Muscle layer of duodenum (tissue), 2 donors: ENCODE measurements around the gene TCP11.

ENCODE experiments used
- H3K27ac ChIP-seq: one replicate; pipeline ENCODE4 v1.7.0; 2013; ENCODE audit warnings: mild to moderate bottlenecking, low read length
- H3K27me3 ChIP-seq: one replicate; pipeline ENCODE4 v1.7.0; 2013; ENCODE audit warnings: low read depth, mild to moderate bottlenecking, control low read depth, low read length
- H3K36me3 ChIP-seq, 2 donors: one replicate each; pipeline ENCODE4 v1.7.0; 2013; ENCODE audit warnings: low read length in 2 of 2, control low read depth in 1 of 2, mild to moderate bottlenecking in 1 of 2; ENCODE audit not compliant: insufficient read depth in 2 of 2, control insufficient read depth in 1 of 2
- H3K4me1 ChIP-seq, 2 donors: one replicate each; pipeline ENCODE4 v1.7.0; 2013; ENCODE audit warnings: low read length in 2 of 2, mild to moderate bottlenecking in 2 of 2, control low read depth in 1 of 2, moderate library complexity in 1 of 2; ENCODE audit not compliant: insufficient read depth in 2 of 2, control insufficient read depth in 1 of 2
- H3K4me3 ChIP-seq, 2 donors: one replicate each; pipeline ENCODE4 v1.7.0; 2013; ENCODE audit warnings: low read length in 2 of 2, low read depth in 1 of 2, mild to moderate bottlenecking in 1 of 2
- H3K9me3 ChIP-seq, 2 donors: one replicate each; pipeline ENCODE4 v1.7.0; 2013; ENCODE audit warnings: low read length in 2 of 2, control low read depth in 1 of 2, mild to moderate bottlenecking in 1 of 2; ENCODE audit not compliant: control insufficient read depth in 1 of 2
- donor health status: healthy.

TCP11 gene

DNA sequence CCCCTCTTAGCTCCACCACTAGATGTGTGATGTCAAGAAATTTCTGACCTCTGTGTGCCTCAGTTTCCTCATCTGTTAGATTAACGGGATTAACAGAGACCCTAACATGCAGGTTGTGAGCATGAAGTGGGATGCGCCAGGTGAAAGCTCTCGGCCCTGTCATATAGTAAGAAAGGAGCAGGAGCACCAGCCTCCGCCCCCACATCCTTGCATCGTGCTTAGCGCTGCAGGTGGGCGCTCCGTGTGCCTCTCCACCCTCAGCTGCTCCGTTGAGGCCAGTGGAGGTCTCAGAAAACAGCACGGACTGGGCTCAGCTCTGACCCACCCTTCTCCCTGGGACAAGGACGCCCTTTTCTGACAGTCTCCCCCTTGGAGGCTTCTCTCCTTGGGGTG is 63.4 kb downstream of the TCP11 start:
- H3K27me3 ChIP-seq = no peaks in the 10 kb centered on the region
- no peak overlapping the region for H3K4me3 ChIP-seq
- peaks cover 0 to 32% of the 10 kb centered on the region in 2 donors for H3K4me1 ChIP-seq
- peaks cover 41 to 72% of the 10 kb centered on the region in 2 donors for H3K36me3 ChIP-seq
- H3K27ac ChIP-seq = no peak overlapping the region
- no peaks in the 10 kb centered on the region for H3K9me3 ChIP-seq

DNA sequence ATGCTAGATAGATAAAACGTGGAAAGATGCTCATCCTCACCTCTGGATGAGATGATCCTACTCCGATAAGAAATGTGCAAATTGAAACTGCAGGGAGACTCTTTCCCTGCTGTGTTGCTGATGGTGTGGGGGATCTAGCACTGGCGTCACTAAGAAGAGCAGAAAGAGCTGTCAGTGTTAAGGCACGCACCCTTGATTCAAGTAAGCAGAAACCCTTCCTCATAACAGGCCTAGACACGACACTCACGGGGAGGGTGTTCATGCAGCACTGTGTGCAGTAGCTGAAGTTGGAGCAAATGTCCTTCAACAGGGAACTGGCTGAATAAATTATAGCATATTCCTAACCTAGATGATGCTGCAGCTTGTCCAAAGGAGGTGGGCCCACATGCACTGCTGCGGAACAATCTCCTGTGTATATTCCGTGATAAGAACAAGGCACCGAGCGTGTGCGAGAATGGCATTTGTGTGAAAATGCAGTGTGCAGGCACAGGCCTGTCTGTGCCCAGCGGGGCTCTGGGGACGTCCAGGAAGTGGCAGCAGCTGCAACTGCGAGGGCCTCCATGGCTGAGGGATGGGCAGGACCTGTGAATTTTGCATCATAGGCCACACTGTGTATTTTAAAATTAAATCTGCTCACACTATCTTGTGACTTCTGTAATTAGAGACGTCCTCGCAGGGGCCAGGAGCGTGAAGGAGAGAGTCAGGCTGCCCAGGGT is 64.0 kb downstream of the TCP11 start:
- no peaks in the 10 kb centered on the region for H3K27me3 ChIP-seq
- H3K36me3 ChIP-seq = peaks cover 38 to 70% of the 10 kb centered on the region in 2 donors
- H3K9me3 ChIP-seq = no peaks in the 10 kb centered on the region
- no peak overlapping the region for H3K4me3 ChIP-seq
- peaks cover 0 to 32% of the 10 kb centered on the region in 2 donors for H3K4me1 ChIP-seq
- no peak overlapping the region for H3K27ac ChIP-seq

DNA sequence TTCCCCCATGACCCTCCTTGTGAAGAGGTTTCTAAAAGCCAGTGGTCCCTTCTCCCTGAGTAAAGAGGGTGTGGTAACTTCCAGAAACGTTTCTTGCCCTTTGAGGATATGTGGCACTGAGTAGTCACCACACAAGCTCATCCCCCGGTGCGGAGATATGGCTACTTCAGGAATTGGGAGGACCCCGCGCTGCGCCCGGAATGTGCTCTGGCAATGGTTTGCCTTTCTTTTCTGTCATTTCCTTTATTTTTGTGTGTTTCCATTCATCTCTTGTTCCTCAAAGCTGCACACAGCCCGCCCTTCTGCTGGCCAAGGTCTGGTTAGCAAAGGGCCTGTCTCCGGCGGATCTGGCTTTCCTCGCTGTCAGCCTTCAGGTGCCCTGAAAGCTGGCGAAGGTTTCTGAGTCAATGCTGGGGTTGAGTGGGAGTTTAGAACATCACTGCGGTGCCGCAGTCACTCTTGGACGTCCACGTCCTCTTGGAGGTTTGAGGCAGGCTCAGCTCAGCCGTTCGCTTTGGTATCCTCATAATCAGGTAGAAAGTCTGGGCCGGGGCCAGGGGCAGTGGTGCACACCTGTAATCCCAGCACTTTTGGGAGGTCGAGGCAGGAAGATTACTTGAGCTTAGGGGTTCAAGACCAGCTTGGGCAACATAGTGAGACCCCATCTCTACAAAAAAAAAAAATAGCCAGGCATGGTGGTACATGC is 67.2 kb downstream of the TCP11 start:
- Histone ChIP-seq H3K9me3 (no peaks in the 10 kb centered on the region), H3K27me3 (no peaks in the 10 kb centered on the region), H3K4me3 (no peak overlapping the region), H3K4me1 (peaks cover 0 to 28% of the 10 kb centered on the region in 2 donors), H3K36me3 (peaks cover 14 to 56% of the 10 kb centered on the region in 2 donors), H3K27ac (no peak overlapping the region)

DNA sequence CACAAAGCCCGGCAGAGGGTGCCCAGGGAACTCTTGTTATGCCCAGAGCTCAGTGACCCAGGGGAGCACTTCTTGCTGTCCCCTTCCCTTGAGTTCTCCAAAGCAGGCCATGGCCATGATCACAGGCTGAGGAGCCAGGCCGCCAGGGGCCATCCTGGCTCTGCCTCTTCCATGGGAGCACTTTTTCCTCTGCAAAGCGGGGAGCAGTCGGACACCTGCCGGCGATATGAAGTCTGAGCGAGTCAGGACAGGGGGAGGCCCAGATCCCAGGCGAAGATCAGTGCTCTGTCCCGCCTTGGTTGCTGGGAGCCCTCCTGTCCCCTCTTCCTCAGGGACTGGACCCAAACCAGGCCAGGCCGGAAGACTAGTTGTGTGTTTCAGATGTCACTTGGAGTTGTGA is 67.9 kb downstream of the TCP11 start:
- Histone ChIP-seq H3K4me3 (no peak overlapping the region), H3K36me3 (peaks cover 11 to 49% of the 10 kb centered on the region in 2 donors), H3K27me3 (no peaks in the 10 kb centered on the region), H3K9me3 (no peaks in the 10 kb centered on the region), H3K27ac (no peak overlapping the region), H3K4me1 (peaks cover 0 to 33% of the 10 kb centered on the region in 2 donors)

DNA sequence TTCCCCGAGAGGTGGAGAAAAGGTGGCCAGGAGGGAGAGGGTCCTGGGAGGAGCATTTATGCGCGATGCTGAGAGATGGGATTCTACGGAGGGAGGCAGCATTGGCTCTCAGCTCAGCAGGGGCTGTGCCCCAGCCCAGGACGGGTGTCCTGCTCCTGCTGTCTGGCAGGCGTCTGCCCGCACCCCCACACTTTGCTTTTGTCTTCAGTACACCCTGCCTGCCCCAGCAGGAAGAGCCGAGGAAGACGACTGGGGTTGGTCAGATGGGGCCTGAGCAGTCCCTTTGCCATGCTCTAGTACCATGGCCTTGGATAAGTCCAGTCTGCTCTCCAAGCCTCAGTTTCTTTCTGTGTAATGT is 68.5 kb downstream of the TCP11 start:
- Histone ChIP-seq H3K36me3 (peaks cover 11 to 44% of the 10 kb centered on the region in 2 donors), H3K9me3 (no peaks in the 10 kb centered on the region), H3K4me3 (no peak overlapping the region), H3K27me3 (no peaks in the 10 kb centered on the region), H3K27ac (no peak overlapping the region), H3K4me1 (peaks cover 0 to 35% of the 10 kb centered on the region in 2 donors)

DNA sequence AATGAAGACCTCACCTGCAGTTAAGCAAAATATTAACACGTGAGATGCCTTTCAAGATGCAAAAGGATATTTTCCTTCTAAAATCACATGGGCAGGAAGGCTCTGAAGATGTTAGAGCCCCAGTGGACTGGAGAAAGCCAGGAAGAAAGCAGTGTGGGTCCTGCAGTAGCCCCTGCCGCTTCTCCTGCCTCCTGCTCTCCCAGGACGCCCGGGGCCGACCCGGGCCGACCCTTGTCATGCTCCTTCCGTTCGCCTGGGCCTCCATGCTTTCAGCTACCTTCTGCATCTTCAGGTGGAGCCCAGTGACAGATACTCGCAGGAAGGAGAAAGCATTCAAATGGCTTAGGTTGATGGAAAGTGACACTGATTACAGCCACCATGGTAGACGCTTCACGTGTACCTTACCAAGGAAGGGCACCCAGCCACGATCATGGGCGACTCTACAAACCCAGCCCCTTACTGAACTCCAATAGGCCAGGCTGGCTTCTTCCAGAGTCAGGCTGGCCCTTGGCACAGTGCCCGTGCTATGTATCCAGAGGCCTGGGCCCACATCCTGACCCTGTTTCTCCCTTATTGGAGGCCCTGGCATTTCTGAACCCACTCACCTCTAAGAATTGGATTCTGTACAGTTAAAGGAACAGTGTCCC is 69.0 kb downstream of the TCP11 start:
- H3K4me3 ChIP-seq = no peak overlapping the region
- H3K36me3 ChIP-seq = peaks cover 9 to 41% of the 10 kb centered on the region in 2 donors
- peaks cover 0 to 38% of the 10 kb centered on the region in 2 donors for H3K4me1 ChIP-seq
- no peaks in the 10 kb centered on the region for H3K27me3 ChIP-seq
- no peak overlapping the region for H3K27ac ChIP-seq
- no peaks in the 10 kb centered on the region for H3K9me3 ChIP-seq

DNA sequence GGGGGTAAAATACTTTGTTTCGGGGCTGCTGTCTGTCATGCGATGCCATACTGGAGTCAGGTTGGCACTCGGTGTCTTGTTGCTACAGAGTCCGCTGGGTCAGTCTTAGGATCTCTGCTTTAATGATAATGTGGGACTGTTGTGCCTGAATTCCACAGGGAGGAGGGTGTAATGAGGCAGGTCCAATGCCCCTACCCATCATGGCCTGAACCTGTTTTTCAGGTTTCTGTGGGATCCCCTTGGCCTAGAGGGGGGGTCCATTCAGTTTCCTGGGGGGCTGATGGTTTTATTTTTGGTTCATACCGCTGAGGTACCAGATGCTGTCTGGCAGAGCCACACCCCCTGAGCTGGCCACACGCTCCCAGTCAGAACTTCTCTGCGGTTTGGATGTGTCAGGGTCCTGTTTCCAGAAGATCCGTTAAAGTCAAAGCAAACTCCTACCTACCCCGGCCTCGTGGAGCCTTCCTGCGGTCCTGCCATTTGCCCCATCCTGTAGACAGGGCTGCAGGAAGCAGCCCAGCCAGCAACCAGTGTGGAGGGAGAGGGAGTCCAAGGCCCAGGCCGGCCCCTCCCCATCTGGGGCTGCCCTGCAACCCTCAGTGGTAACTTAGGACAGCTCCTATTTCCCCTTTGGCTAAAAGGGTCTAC is 69.7 kb downstream of the TCP11 start:
- no peaks in the 10 kb centered on the region for H3K9me3 ChIP-seq
- H3K27ac ChIP-seq = no peak overlapping the region
- peaks cover 0 to 42% of the 10 kb centered on the region in 2 donors for H3K4me1 ChIP-seq
- peaks cover 7 to 44% of the 10 kb centered on the region in 2 donors for H3K36me3 ChIP-seq
- H3K4me3 ChIP-seq = no peak overlapping the region
- H3K27me3 ChIP-seq = no peaks in the 10 kb centered on the region

DNA sequence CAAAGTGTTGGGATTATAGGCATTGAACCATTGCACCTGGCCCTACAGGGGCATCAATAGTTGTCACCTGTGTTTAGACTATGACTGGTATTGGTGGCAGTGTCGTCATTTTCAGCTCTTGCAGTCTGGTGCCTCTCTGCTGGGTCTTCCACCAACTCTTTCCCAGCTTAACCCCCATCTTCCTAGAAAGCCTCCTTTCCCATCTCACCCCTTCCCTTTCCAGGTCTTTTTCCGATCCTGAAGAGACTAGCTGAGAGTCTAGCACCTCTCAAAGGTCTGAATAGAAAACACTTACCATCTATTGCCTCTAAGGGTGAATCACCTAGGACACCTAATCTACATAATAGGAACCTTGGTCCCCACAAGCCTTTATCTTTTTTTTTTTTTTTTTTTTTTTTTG is 71.0 kb downstream of the TCP11 start:
- Histone ChIP-seq H3K4me1 (peaks cover 0 to 49% of the 10 kb centered on the region in 2 donors), H3K27me3 (no peaks in the 10 kb centered on the region), H3K36me3 (peaks cover 17 to 55% of the 10 kb centered on the region in 2 donors), H3K4me3 (no peak overlapping the region), H3K27ac (no peak overlapping the region), H3K9me3 (no peaks in the 10 kb centered on the region)

DNA sequence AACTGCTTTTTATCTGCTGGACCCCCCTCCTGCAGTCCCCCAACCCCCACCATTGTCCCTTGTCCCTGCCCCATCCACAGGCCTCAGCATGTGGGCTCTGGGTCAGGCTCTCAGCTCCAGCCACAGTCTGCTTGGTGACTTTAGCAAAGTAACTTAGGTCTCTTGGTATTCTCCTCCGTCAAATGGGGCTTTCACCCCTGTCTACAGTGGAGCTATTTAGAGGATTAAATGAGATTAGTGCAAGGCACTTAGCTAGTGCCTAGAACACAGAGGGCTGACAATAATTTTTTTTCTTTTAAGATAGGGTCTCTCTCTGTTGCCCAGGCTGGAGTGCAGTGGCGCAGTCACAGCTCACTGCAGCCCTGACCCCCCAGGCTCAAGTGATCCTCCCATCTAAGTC is 71.9 kb downstream of the TCP11 start:
- H3K36me3 ChIP-seq = peaks cover 19 to 51% of the 10 kb centered on the region in 2 donors
- no peak overlapping the region for H3K27ac ChIP-seq
- H3K27me3 ChIP-seq = no peaks in the 10 kb centered on the region
- no peaks in the 10 kb centered on the region for H3K9me3 ChIP-seq
- no peak overlapping the region for H3K4me3 ChIP-seq
- H3K4me1 ChIP-seq = peaks cover 0 to 57% of the 10 kb centered on the region in 2 donors

DNA sequence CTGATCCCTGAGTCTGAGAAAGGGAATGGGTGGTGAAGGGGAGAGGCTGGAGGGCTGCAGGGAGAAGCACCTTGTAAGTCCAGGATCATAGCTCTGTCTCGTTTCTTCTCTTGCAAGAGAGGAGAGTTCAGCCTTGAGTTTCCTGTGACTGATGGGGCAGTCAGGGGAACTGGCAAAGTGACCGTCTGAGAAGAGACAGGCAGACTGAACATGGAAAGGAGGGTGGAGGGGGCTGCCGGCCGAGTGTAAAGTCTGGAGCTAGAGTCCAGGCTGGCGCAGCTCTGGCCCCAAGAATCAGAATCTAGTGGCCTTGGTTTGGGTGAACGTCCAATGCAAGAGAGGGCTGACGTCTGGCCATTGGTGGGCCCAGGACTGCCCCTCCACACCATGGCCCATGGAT is 72.5 kb downstream of the TCP11 start:
- Histone ChIP-seq H3K36me3 (peaks cover 19 to 49% of the 10 kb centered on the region in 2 donors), H3K4me1 (peaks cover 0 to 60% of the 10 kb centered on the region in 2 donors), H3K4me3 (no peak overlapping the region), H3K27ac (peak overlapping the region; percentile 45), H3K27me3 (no peaks in the 10 kb centered on the region), H3K9me3 (no peaks in the 10 kb centered on the region)

DNA sequence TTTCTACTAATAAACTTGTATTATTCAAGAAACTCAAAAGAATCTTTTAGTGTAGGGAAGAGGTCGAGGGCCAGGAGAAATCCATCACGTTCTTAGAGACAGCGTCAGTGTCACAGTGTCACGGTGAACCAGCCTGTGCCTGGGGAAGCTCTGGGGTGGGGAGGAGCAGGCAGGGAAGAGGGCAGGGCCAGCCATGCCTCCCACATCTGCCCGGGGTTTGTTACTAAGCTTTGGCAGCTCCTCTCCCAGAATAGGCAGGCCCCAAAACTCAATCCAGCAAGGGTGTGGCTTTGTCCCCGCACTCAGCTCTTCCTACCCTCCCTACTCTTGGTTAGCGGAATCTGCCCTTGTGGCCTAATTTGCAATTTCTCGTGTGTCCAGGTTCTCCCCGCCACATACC is 72.9 kb downstream of the TCP11 start:
- Histone ChIP-seq H3K27me3 (no peaks in the 10 kb centered on the region), H3K4me1 (peaks cover 0 to 58% of the 10 kb centered on the region in 2 donors), H3K27ac (peak overlapping the region; percentile 45), H3K4me3 (no peak overlapping the region), H3K36me3 (peaks cover 19 to 46% of the 10 kb centered on the region in 2 donors), H3K9me3 (no peaks in the 10 kb centered on the region)
